Fibroblast of lung (primary cell): ENCODE measurements around the gene DDX23. TPM values are rescaled to one million over a fixed set of nuclear protein-coding genes. Genes with fewer than 3 reads are reported as not detected.

ENCODE experiments used
- DNase-seq, 2 donors: peaks; one replicate each; pipeline versions ENCODE4 v3.0.0 to v3.0.0-alpha.2; 2010; ENCODE audit warnings: low read depth in 2 of 2
- H2AFZ ChIP-seq: 2 replicates; pipeline ENCODE4 v1.5.1; 2012; ENCODE audit warnings: low read length, control low read depth, inconsistent platforms
- H3K27ac ChIP-seq: 2 replicates; pipeline ENCODE4 v1.5.1; 2011; ENCODE audit warnings: low read length, control low read depth; ENCODE audit not compliant: insufficient read depth
- H3K27me3 ChIP-seq: 2 replicates; pipeline ENCODE4 v1.5.1; 2011; ENCODE audit warnings: mild to moderate bottlenecking, low read length; ENCODE audit not compliant: control insufficient read depth, insufficient read depth
- H3K36me3 ChIP-seq: 2 replicates; pipeline ENCODE4 v1.5.1; 2011; ENCODE audit warnings: low read length; ENCODE audit not compliant: control insufficient read depth, insufficient read depth
- H3K4me1 ChIP-seq: 2 replicates; pipeline ENCODE4 v1.5.1; 2011; ENCODE audit warnings: low read length; ENCODE audit not compliant: control insufficient read depth, insufficient read depth; ENCODE audit errors: extremely low read depth
- H3K4me2 ChIP-seq: 2 replicates; pipeline ENCODE4 v1.5.1; 2011; ENCODE audit warnings: low read length, control low read depth; ENCODE audit not compliant: insufficient read depth; ENCODE audit errors: extremely low read depth
- H3K4me3 ChIP-seq, 4 experiments: fragments of 200-600 bp in 1 of 4; sonication (generic) in 1 of 4; replicated peaks in 1 of 4; 2 replicates each; pipeline ENCODE4 v1.5.1; 2011 to 2016; ENCODE audit warnings: low read length in 4 of 4, low read depth in 3 of 4, mild to moderate bottlenecking in 3 of 4, control low read depth in 2 of 4, inconsistent platforms in 1 of 4, mixed read lengths in 1 of 4; ENCODE audit not compliant: insufficient read depth in 1 of 4; ENCODE audit errors: control extremely low read depth in 1 of 4
- H3K79me2 ChIP-seq: 2 replicates; pipeline ENCODE4 v1.5.1; 2012; ENCODE audit warnings: mild to moderate bottlenecking, low read length, inconsistent platforms; ENCODE audit not compliant: control insufficient read depth, insufficient read depth
- H3K9ac ChIP-seq: 2 replicates; pipeline ENCODE4 v1.5.1; 2011; ENCODE audit warnings: mild to moderate bottlenecking, low read length, control low read depth; ENCODE audit not compliant: insufficient read depth
- H3K9me3 ChIP-seq: 2 replicates; pipeline ENCODE4 v1.5.1; 2012; ENCODE audit warnings: low read depth, low read length; ENCODE audit not compliant: control insufficient read depth, insufficient read depth
- H4K20me1 ChIP-seq: 2 replicates; pipeline ENCODE4 v1.5.1; 2011; ENCODE audit warnings: low read length; ENCODE audit not compliant: control insufficient read depth, insufficient read depth; ENCODE audit errors: extremely low read depth
- EZH2 ChIP-seq: IDR thresholded peaks from 2 replicates; pipeline ENCODE4 v1.5.1; 2012; ENCODE audit warnings: low read length, control low read depth, mild to moderate bottlenecking; ENCODE audit errors: missing control alignments
- polyA plus RNA-seq, 2 donors: library from polyadenylated mRNA; depleted of rRNA in 1 of 2; stranded (reverse) in 1 of 2; unstranded in 1 of 2; fragments of >200 nt; gene quantifications; 2 replicates each; pipeline ENCODE4 v1.2.1, GENCODE V29; 2011 to 2012; ENCODE audit warnings: missing spikeins in 1 of 2
- total RNA-seq: library from RNA; depleted of rRNA; stranded (reverse); fragments of >200 nt; gene quantifications from 2 replicates; pipeline ENCODE4 v1.2.1, GENCODE V29; 2014
- TF ChIP-seq, protein P1 (sequence below), 2 donors: IDR thresholded peaks in 1 of 2; conservative IDR thresholded peaks in 1 of 2; 1 replicate in 1 of 2; 2 replicates in 1 of 2; pipeline ENCODE4 v1.5.1; 2011 to 2012; ENCODE audit warnings: low read length in 2 of 2, control low read depth in 1 of 2, inconsistent platforms in 1 of 2, low read depth in 1 of 2, mild to moderate bottlenecking in 1 of 2

The DDX23 gene
- total and polyA plus RNA-seq, 2 donors (not counting 1 experiment from before 2014, with no cell fraction given), result 48.6 to 62.4 TPM

DNA sequence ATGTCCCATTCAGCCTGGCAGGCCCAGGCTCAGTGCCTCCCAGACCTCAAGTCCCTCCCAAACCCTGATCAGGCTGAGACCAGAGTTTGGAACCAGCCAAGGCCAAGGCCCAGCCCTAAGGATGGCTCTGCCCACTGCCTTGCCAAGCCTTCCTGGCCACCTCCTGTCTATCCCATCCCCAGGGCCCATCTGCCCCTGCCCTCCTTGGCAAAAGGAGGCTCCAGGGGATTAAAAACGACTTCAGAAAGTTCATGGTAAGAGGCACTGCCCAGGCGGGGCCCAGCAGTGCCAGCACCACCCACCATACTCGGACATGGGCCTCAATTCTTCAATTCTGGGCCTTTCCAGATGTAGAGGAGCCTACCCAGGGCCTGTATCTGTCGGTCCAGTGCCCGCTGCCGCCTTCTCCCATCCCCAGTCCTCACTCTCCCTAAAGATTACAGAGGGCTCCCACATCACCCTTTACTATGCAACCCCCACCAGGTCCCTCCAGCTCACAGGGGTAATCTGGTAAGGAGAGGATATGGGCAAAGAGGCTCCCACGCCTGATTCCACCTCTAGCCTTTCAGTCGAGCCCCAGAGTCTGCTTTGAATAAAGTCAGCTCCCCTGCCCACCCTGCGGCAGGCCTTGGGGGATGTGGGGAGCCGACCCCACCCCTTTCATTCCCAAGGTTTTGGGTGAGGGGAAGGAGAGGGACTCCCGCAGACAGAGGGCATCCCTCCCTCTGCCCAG lies 64.0 kb downstream of the DDX23 start:
- Histone ChIP-seq H3K79me2 (peaks cover 24% of the 10 kb centered on the region), H3K9me3 (no peaks in the 10 kb centered on the region), H3K9ac (peak overlapping the region; percentile 72), H3K27me3 (no peaks in the 10 kb centered on the region), H3K4me1 (peaks cover 6% of the 10 kb centered on the region), H3K36me3 (no peaks in the 10 kb centered on the region), H4K20me1 (no peaks in the 10 kb centered on the region), H3K4me3 (peak overlapping the region; percentile 78 to 89 (median 84)), H3K4me2 (peak overlapping the region; percentile 91), H3K27ac (peak overlapping the region; percentile 38), H2AFZ (no peak overlapping the region)
- no peak for DNase-seq
- TF ChIP-seq, protein P1, sequence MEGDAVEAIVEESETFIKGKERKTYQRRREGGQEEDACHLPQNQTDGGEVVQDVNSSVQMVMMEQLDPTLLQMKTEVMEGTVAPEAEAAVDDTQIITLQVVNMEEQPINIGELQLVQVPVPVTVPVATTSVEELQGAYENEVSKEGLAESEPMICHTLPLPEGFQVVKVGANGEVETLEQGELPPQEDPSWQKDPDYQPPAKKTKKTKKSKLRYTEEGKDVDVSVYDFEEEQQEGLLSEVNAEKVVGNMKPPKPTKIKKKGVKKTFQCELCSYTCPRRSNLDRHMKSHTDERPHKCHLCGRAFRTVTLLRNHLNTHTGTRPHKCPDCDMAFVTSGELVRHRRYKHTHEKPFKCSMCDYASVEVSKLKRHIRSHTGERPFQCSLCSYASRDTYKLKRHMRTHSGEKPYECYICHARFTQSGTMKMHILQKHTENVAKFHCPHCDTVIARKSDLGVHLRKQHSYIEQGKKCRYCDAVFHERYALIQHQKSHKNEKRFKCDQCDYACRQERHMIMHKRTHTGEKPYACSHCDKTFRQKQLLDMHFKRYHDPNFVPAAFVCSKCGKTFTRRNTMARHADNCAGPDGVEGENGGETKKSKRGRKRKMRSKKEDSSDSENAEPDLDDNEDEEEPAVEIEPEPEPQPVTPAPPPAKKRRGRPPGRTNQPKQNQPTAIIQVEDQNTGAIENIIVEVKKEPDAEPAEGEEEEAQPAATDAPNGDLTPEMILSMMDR (conservative IDR thresholded peaks at IDR 0.05 in 1 of 2, IDR thresholded peaks at IDR 0.05 in 1 of 2; ENCODE audit: low read depth in 1 of 2, low read length in 2 of 2), result no peak
- no peak for TF ChIP-seq EZH2

DNA sequence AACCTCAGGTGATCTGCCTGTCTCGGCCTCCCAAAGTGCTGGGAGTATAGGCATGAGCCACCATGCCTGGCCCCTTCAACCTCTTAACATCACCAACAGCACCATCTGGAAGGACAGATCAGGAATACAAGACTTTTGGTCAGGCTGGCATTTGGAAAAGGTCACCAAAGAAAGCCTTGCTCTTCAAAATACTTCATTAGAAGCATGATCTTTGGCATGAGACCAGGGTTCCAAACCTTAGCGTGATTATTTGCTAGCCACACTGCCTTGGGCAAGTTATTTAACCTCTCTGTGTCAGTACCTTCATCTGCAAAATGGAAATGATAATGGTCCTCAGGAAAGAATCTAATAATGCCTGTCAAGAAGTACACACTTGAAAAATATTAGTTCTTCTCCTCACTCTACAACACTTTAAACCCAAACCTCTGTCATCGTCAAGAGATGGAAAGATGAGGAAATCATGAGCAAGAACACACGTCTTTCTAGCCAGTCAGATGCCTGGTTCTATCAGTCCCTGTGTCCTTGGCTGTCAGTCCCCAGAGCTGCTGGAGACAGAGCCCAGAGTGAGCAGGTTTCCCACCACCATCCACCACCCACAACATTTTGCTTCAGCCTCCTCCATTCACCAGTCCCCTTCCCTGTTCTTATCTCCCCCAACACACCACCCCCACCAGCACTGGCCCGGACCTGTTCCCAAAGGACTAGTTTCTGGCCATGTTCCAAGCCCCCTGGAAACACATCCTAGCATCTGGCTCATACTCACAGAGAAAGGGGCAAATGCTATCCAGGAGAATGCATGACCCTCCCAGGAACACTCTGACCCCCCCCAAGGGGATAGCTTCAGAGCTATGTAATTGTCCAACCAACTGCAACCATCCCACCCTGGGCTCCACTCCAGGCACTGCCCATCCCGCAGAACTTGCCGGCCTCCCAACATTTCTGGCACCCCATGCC lies 65.1 kb downstream of the DDX23 start:
- no peak for DNase-seq
- Histone ChIP-seq H4K20me1 (no peaks in the 10 kb centered on the region), H3K9me3 (no peaks in the 10 kb centered on the region), H3K4me3 (peak overlapping the region; percentile 78 to 89 (median 84)), H3K79me2 (peaks cover 24% of the 10 kb centered on the region), H3K36me3 (peaks cover 4% of the 10 kb centered on the region), H3K27me3 (no peaks in the 10 kb centered on the region), H3K4me2 (peak overlapping the region; percentile 91), H2AFZ (no peak overlapping the region), H3K27ac (no peak overlapping the region), H3K4me1 (peaks cover 6% of the 10 kb centered on the region), H3K9ac (no peak overlapping the region)
- no peak for TF ChIP-seq EZH2
- TF ChIP-seq, protein P1 (conservative IDR thresholded peaks at IDR 0.05 in 1 of 2, IDR thresholded peaks at IDR 0.05 in 1 of 2; ENCODE audit: low read depth in 1 of 2, low read length in 2 of 2), result no peak

DNA sequence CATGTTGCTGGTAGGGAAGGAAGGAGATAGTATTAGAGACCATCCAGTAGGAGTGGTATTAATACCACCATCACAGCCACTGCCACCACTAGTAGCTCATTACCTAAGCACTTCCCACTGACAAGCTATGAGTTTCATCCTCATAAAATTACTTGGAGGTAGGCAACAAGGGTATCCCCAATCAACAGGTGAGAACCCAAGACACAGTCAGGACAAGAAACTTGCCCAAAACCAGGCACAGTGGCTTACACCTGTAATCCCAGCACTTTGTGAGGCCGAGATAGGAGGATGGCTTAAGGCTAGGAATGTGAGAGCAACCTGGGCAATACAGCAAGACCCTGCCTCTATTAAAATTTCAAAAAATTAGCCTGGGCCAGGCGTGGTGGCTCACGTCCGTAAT lies 68.5 kb downstream of the DDX23 start:
- Histone ChIP-seq H3K79me2 (peaks cover 21% of the 10 kb centered on the region), H3K27me3 (no peaks in the 10 kb centered on the region), H3K36me3 (peaks cover 8% of the 10 kb centered on the region), H3K4me1 (peaks cover 12% of the 10 kb centered on the region), H2AFZ (no peak overlapping the region), H3K9ac (no peak overlapping the region), H3K4me3 (no peak overlapping the region), H4K20me1 (no peaks in the 10 kb centered on the region), H3K4me2 (no peak overlapping the region), H3K27ac (no peak overlapping the region), H3K9me3 (no peaks in the 10 kb centered on the region)
- TF ChIP-seq, protein P1 (conservative IDR thresholded peaks at IDR 0.05 in 1 of 2, IDR thresholded peaks at IDR 0.05 in 1 of 2; ENCODE audit: low read depth in 1 of 2, low read length in 2 of 2), result no peak
- no peak for TF ChIP-seq EZH2
- DNase-seq, result no peak
